HG03066 (cell line): ENCODE measurements around the gene CDC42BPB.

Experiments
- ATAC-seq: cut with Tn5 transposase; IDR thresholded peaks from one replicate; pipeline ENCODE4 v1.9.1; 2021; ENCODE audit warnings: low read depth; ENCODE audit not compliant: unreplicated experiment

CDC42BPB gene

GRCh38 chr14:103094406-103095209 lies 37.3 kb upstream of the CDC42BPB start, which contains the start of gene EXOC3L4:
Gene EXOC3L4 (plus strand): TSS chr14:103094725. CDS start chr14:103100220, 5,495 bp downstream.
- ATAC-seq, result no peak

GRCh38 chr14:103093856-103094405 lies 36.6 kb upstream of the CDC42BPB start:
- no peak for ATAC-seq

- ATAC-seq, result no peak
Observed at GRCh38 chr14:103091883-103092222, 34.5 kb upstream of the CDC42BPB start.

- no peak for ATAC-seq
Observed at GRCh38 chr14:103091041-103091882, 33.9 kb upstream of the CDC42BPB start.

- ATAC-seq, result no peak
Observed at GRCh38 chr14:103090481-103091020, 33.2 kb upstream of the CDC42BPB start.

GRCh38 chr14:103089386-103090335 lies 32.3 kb upstream of the CDC42BPB start:
- no peak for ATAC-seq

- no peak for ATAC-seq
Observed at GRCh38 chr14:103088921-103089320, 31.6 kb upstream of the CDC42BPB start.

- ATAC-seq, result no peak
Observed at GRCh38 chr14:103087343-103087835, 30.0 kb upstream of the CDC42BPB start.

GRCh38 chr14:103086771-103087342 lies 29.5 kb upstream of the CDC42BPB start:
- ATAC-seq, result no peak

- no peak for ATAC-seq
Observed at GRCh38 chr14:103085106-103086091, 28.1 kb upstream of the CDC42BPB start.

GRCh38 chr14:103084021-103084919 lies 26.9 kb upstream of the CDC42BPB start, which contains the start of gene LBHD2:
Gene LBHD2 (plus strand): TSS chr14:103084210. CDS start chr14:103086013, 1,803 bp downstream.
- ATAC-seq, result no peak

GRCh38 chr14:103081951-103082350 lies 24.6 kb upstream of the CDC42BPB start:
- ATAC-seq, result no peak

- no peak for ATAC-seq
Observed at GRCh38 chr14:103078860-103079587, 21.7 kb upstream of the CDC42BPB start.

- peak; percentile 47 for ATAC-seq
Observed at GRCh38 chr14:103078420-103078749, 21.0 kb upstream of the CDC42BPB start.

- ATAC-seq, result no peak
Observed at GRCh38 chr14:103074729-103075367, 17.5 kb upstream of the CDC42BPB start.
